HG03175 (cell line): Measurements from ENCODE around the gene LAMC3.
"Not testable (repeated sequence)": the region's sequence is repeated elsewhere in the genome, so short reads cannot be mapped to it uniquely, and the experiment has no call there.

ENCODE experiments used
- ATAC-seq: cut with Tn5 transposase; IDR thresholded peaks from one replicate; pipeline ENCODE4 v1.9.1; 2021; ENCODE audit warnings: mild to moderate bottlenecking, moderate library complexity; ENCODE audit not compliant: unreplicated experiment

LAMC3 gene

GRCh38 chr9:130991778-130992681 lies 16.9 kb upstream of the LAMC3 start:
- no peak for ATAC-seq

GRCh38 chr9:130992682-130993032 lies 16.3 kb upstream of the LAMC3 start:
- ATAC-seq: no peak

GRCh38 chr9:130993303-130994030 lies 15.5 kb upstream of the LAMC3 start:
- no peak for ATAC-seq

- ATAC-seq: no peak
Observed at GRCh38 chr9:130994135-130995085, 14.6 kb upstream of the LAMC3 start.

GRCh38 chr9:130995086-130996011 lies 13.6 kb upstream of the LAMC3 start:
- no peak for ATAC-seq

- ATAC-seq: no peak
Observed at GRCh38 chr9:130996205-130996604, 12.8 kb upstream of the LAMC3 start.

GRCh38 chr9:130996676-130997394 lies 12.1 kb upstream of the LAMC3 start:
- no peak for ATAC-seq

GRCh38 chr9:130997395-130997684 lies 11.6 kb upstream of the LAMC3 start:
- ATAC-seq: no peak

- ATAC-seq: no peak
Observed at GRCh38 chr9:130997925-130998596, 10.9 kb upstream of the LAMC3 start.

- no peak for ATAC-seq
Observed at GRCh38 chr9:130998597-130999244, 10.3 kb upstream of the LAMC3 start.

- no peak for ATAC-seq
Observed at GRCh38 chr9:130999245-130999623, 9.7 kb upstream of the LAMC3 start.

GRCh38 chr9:131000526-131000925 lies 8.4 kb upstream of the LAMC3 start:
- ATAC-seq: not testable (repeated sequence)

GRCh38 chr9:131001021-131001420 lies 8.0 kb upstream of the LAMC3 start:
- ATAC-seq: no peak

GRCh38 chr9:131001990-131002389 lies 7.0 kb upstream of the LAMC3 start:
- ATAC-seq: no peak

GRCh38 chr9:131006601-131007000 lies 2.4 kb upstream of the LAMC3 start:
- no peak for ATAC-seq

- no peak for ATAC-seq
Observed at GRCh38 chr9:131008086-131008485, 888 bp upstream of the LAMC3 start.

GRCh38 chr9:131008563-131008908 lies 438 bp upstream of the LAMC3 start:
- no peak for ATAC-seq

GRCh38 chr9:131010482-131011273 lies 1.7 kb downstream of the LAMC3 start:
- ATAC-seq: no peak
